GM18499 (cell line): ENCODE results near the gene C3orf70.

Source experiments
- ATAC-seq: cut with Tn5 transposase; IDR thresholded peaks from one replicate; pipeline ENCODE4 v1.9.1; 2021; ENCODE audit warnings: moderate number of reproducible peaks; ENCODE audit not compliant: insufficient read depth, unreplicated experiment

The C3orf70 gene

GRCh38 chr3:185152410-185153170 lies at the start of gene C3orf70:
C3orf70 (minus strand) TSS chr3:185153060; CDS start chr3:185152823, 237 bp downstream.
- no peak for ATAC-seq

- no peak for ATAC-seq
Observed at GRCh38 chr3:185200639-185201038, 47.8 kb upstream of the C3orf70 start.

- ATAC-seq, result no peak
Observed at GRCh38 chr3:185199671-185200070, 46.8 kb upstream of the C3orf70 start.

DNA sequence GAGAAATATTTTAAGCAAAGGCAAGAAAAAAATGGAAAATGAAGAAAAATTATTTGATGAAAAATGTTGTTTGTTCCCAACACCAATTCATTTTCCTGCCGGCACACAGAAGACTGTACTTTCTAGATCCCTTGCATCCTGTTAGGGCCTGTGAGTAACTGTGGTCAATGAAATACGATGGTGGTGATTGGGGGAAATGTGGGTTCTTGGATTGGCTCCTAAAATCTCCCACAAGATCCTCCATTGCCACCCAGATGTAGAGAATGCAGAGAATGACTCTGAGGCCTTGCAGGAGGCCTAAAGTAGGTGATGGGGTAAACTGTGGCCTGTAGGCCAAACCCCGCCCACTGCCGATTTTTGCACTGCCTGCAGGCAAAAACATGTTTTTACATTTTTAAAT lies 46.3 kb upstream of the C3orf70 start:
- ATAC-seq, result no peak

DNA sequence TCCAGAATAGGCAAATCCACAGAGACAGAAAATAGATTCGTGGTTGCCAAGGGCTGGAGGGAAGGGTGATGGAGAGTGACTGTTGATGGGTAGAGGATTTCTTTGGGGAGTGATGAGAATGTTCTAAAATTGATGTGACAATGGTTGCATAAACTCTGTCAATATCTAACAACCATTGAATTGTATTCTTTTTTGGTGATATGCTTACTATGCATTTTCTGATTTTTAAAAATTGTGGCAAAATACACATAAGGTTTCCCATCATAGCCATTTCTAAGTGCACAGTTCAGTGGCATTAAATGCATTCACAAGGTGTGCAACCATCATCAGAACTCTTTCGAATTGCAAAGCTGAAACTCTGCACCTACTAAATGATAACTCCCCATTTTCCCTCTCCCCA lies 44.2 kb upstream of the C3orf70 start:
- ATAC-seq, result no peak

GRCh38 chr3:185195652-185196051 lies 42.8 kb upstream of the C3orf70 start:
- no peak for ATAC-seq

- ATAC-seq, result no peak
Observed at GRCh38 chr3:185188816-185189215, 36.0 kb upstream of the C3orf70 start.

GRCh38 chr3:185187391-185187790 lies 34.5 kb upstream of the C3orf70 start:
- no peak for ATAC-seq

- no peak for ATAC-seq
Observed at GRCh38 chr3:185176750-185177359, 24.0 kb upstream of the C3orf70 start.

DNA sequence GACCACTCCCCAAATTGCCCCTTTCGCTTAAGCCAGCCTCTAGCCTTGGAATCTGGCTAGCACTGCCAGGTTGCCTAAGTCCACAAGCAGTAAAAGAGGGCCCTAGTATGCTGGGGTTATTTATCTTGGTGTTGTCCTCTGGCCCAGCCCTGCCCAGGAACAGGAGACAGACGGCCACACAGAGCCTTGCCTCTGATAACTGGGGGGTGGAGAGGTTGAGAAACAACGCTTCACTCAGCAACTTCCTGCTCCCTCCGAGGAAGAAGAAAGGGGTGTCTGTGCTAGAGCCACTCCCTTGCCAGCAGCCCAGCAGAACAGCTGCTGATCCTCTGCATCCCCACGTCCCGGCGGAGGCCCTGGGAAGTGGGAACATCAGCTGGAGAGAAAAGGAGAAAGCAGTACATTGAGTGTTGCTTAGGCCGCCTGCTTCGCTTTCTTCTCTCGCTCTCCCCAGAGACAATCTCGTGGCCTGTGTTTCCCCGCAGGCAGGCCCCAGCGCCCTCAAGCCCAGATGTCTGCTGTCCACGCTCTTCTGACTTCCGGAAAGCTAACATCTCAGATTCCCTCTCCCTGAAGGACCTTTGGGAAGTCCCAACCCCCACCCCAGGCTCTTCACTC lies 22.6 kb upstream of the C3orf70 start:
- ATAC-seq, result no peak

- no peak for ATAC-seq
Observed at GRCh38 chr3:185172086-185173049, 19.5 kb upstream of the C3orf70 start.

GRCh38 chr3:185164428-185165217 lies 11.8 kb upstream of the C3orf70 start:
- no peak for ATAC-seq

GRCh38 chr3:185162634-185163033 lies 9.8 kb upstream of the C3orf70 start:
- ATAC-seq, result no peak

- ATAC-seq, result no peak
Observed at GRCh38 chr3:185161761-185162160, 8.9 kb upstream of the C3orf70 start.

- no peak for ATAC-seq
Observed at GRCh38 chr3:185157347-185157746, 4.5 kb upstream of the C3orf70 start.

DNA sequence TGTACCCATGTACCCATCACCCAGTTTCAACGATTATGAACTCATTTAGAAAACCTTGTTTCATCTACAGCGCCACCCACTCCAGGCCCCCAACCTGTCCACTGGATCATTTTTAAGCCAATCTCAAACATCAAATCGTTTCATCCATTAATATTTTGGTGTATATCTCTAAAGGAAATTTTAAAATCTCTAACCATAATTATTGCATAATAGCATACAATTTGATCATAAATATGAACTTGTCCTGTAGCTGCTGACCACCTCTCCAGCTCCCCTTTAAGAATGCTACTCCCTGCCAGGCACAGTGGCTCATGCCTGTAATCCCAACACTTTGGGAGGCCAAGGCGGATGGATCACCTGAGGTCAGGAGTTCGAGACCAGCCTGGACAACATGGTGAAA lies 2.8 kb upstream of the C3orf70 start:
- no peak for ATAC-seq

GRCh38 chr3:185153861-185154629 lies 1.2 kb upstream of the C3orf70 start:
- ATAC-seq, result no peak

- no peak for ATAC-seq
Observed at GRCh38 chr3:185153171-185153771, 411 bp upstream of the C3orf70 start.
